ENCODE results near the gene ELMO1. TPM values are rescaled to one million over a fixed set of nuclear protein-coding genes. Genes with fewer than 3 reads are reported as not detected.

ELMO1 gene
- total and polyA plus RNA-seq, 10 of the 15 experiments (the other 5 are each of a cell fraction or from before 2014, with no cell fraction given): 22.6 to 85.9 (median 56.6) TPM

DNA sequence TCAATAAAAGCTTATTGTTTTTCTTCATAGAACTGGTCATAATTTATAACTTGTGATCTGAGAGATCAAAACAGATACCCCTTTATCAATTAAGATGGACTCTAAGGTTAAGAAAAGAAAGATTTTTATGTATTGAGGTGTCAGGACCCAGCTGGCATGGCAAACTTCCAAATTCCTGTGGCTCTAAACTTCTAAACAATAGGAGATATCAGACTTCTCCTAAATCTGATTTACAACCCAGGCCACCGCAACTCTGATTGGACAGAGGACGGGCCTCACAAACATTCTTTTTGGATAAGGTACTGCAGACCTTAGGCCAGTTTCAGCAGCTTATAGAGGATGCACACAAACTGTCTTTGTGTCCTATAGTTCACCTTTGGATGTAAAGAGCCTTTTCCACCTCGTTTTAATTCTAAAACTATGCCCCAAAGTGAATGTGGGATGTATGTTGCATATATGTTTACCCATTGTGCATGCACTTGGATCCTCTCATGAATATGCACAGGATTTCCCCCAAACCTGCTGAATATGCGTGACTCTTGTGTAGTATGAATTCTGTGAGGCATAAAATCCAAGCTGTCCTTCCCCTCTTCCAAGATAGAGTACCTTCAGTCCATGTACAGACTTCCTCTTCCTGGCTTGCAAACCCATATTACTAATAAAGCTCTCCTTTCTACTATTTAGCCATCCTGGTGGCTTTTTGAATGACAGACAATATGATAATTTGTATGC is 69.0 kb downstream of the ELMO1 start:
- H3K9ac ChIP-seq (ENCODE audit: control insufficient read depth, insufficient read depth, low read length): no peak overlapping the region
- H3K9me3 ChIP-seq (replicated peaks; ENCODE audit: control insufficient read depth, insufficient read depth, low read length): peaks cover 8% of the 10 kb centered on the region; the same call in 2 of the 3 replicates
- no peaks in the 10 kb centered on the region for H4K20me1 ChIP-seq (ENCODE audit: control insufficient read depth, insufficient read depth)
- ATAC-seq: no peak
- 30% methylated on average over 4 of the region's 4 CpGs for WGBS (ENCODE audit: insufficient coverage, insufficient replicate concordance, low lambda C conversion rate, missing lambda C conversion rate)
- no peaks in the 10 kb centered on the region for H3K36me3 ChIP-seq (ENCODE audit: control insufficient read depth in 2 of 2, insufficient read depth in 2 of 2, low read length in 1 of 2)
- no peak overlapping the region for H3K27ac ChIP-seq (ENCODE audit: control insufficient read depth, insufficient read depth)
- no peak overlapping the region for H3K4me2 ChIP-seq (ENCODE audit: control insufficient read depth, insufficient read depth)
- in situ Hi-C loops (cut with MboI): no loop called here
- TF ChIP-seq FOXM1 (IDR thresholded peaks at IDR 0.05; ENCODE audit: low read depth, low read length): no peak
- no peak for TF ChIP-seq NRF1 (conservative IDR thresholded peaks at IDR 0.05; ENCODE audit: low read depth, low read length)
- no peak for TF ChIP-seq KDM1A (IDR thresholded peaks at IDR 0.05; ENCODE audit: borderline replicate concordance)
- TF ChIP-seq ZNF24 (IDR thresholded peaks at IDR 0.05): no peak
- TF ChIP-seq STAT1 (conservative IDR thresholded peaks at IDR 0.05): no peak
- no peak for TF ChIP-seq SREBF2 (IDR thresholded peaks at IDR 0.05; ENCODE audit: low read length)
- TF ChIP-seq, protein P1, sequence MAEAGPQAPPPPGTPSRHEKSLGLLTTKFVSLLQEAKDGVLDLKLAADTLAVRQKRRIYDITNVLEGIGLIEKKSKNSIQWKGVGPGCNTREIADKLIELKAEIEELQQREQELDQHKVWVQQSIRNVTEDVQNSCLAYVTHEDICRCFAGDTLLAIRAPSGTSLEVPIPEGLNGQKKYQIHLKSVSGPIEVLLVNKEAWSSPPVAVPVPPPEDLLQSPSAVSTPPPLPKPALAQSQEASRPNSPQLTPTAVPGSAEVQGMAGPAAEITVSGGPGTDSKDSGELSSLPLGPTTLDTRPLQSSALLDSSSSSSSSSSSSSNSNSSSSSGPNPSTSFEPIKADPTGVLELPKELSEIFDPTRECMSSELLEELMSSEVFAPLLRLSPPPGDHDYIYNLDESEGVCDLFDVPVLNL (IDR thresholded peaks at IDR 0.05; ENCODE audit: low read depth, low read length): no peak
- no peak for TF ChIP-seq ETV6 (conservative IDR thresholded peaks at IDR 0.05 in 1 of 2, IDR thresholded peaks at IDR 0.05 in 1 of 2; ENCODE audit: borderline replicate concordance in 1 of 2, low read depth in 1 of 2)
- TF ChIP-seq ZNF622 (IDR thresholded peaks at IDR 0.05): no peak
- TF ChIP-seq, protein P2, sequence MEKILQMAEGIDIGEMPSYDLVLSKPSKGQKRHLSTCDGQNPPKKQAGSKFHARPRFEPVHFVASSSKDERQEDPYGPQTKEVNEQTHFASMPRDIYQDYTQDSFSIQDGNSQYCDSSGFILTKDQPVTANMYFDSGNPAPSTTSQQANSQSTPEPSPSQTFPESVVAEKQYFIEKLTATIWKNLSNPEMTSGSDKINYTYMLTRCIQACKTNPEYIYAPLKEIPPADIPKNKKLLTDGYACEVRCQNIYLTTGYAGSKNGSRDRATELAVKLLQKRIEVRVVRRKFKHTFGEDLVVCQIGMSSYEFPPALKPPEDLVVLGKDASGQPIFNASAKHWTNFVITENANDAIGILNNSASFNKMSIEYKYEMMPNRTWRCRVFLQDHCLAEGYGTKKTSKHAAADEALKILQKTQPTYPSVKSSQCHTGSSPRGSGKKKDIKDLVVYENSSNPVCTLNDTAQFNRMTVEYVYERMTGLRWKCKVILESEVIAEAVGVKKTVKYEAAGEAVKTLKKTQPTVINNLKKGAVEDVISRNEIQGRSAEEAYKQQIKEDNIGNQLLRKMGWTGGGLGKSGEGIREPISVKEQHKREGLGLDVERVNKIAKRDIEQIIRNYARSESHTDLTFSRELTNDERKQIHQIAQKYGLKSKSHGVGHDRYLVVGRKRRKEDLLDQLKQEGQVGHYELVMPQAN (conservative IDR thresholded peaks at IDR 0.05): no peak
- no peak for TF ChIP-seq FOXK2 (IDR thresholded peaks at IDR 0.05)
- no peak for TF ChIP-seq LARP7 (IDR thresholded peaks at IDR 0.05)
- TF ChIP-seq RCOR1 (conservative IDR thresholded peaks at IDR 0.05; ENCODE audit: low read depth, low read length): no peak
- TF ChIP-seq BHLHE40 (IDR thresholded peaks at IDR 0.05; ENCODE audit: borderline replicate concordance in 1 of 2, low read depth in 2 of 2, low read length in 1 of 2): no peak
- TF ChIP-seq ZNF274 (IDR thresholded peaks at IDR 0.05; ENCODE audit: insufficient read depth, insufficient read length): no peak
- TF ChIP-seq, protein P3, sequence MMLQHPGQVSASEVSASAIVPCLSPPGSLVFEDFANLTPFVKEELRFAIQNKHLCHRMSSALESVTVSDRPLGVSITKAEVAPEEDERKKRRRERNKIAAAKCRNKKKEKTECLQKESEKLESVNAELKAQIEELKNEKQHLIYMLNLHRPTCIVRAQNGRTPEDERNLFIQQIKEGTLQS (IDR thresholded peaks at IDR 0.05; ENCODE audit: borderline replicate concordance, extremely low read depth, low read depth, low read length): no peak
- no peak for TF ChIP-seq ESRRA (IDR thresholded peaks at IDR 0.05; ENCODE audit: low read length)
- FAIRE-seq: no peak
- intact Hi-C loops (cut with micrococcal nuclease; ENCODE audit: unreplicated experiment): no loop called here
- POLR2A ChIA-PET: no interaction called here
- no peaks in the 10 kb centered on the region for H3K79me2 ChIP-seq (ENCODE audit: control insufficient read depth, insufficient read depth, low read length)
- H3K4me3 ChIP-seq: no peak overlapping the region
- H2AFZ ChIP-seq (ENCODE audit: control insufficient read depth, low read depth, low read length): no peak overlapping the region
- no TSS peak for BruUV-seq (replicated peaks)
- SMC1A ChIA-PET (ENCODE audit: uncharacterized antibody, unreplicated experiment): no interaction called here
- DNase-seq (ENCODE audit: low read depth, low spot score): no peak
- CTCF ChIA-PET: interaction anchor here (1.7 kb wide), 1 partner anchor 27 kb away, joined by 6 read pairs; no protein-coding TSS in a partner anchor
- no peaks in the 10 kb centered on the region; the same call in 1 of the 2 replicates for H3K4me1 ChIP-seq (ENCODE audit: control insufficient read depth, insufficient read depth, low read length)
- RAD21 ChIA-PET (ENCODE audit: unreplicated experiment): no interaction called here
- H3K27me3 ChIP-seq (replicated peaks in 1 of 2; ENCODE audit: control insufficient read depth in 2 of 2, insufficient read depth in 2 of 2, low read length in 1 of 2): no peaks in the 10 kb centered on the region

Data from GM12878 (cell line).